DMS 273 (cell line): ENCODE data around the gene ERG.

Source experiments
- DNase-seq: peaks from one replicate; lab custom pipeline; 2025; ENCODE audit not compliant: unreplicated experiment; lab: John Stamatoyannopoulos, UW

Gene ERG

DNA sequence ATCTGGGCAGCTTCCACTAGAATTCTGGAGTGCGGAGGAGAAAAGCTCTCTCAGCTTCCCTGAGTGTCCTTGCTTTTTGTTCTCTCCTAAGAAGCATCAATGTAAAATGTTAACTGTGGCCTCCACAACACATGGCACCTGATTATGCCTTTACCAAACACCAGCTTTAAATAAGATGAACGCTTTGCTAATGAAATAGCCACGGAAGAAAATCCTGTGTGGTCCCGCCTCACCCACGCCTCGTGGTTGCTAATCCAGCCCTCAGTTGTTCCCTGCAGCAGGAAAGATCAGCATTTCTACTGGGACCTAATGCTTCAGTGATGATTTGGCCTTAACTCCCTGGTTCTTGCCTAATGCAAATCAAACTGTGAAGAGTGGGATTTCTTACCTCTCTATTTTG is 1.8 kb upstream of the ERG start:
- DNase-seq, result no peak

DNA sequence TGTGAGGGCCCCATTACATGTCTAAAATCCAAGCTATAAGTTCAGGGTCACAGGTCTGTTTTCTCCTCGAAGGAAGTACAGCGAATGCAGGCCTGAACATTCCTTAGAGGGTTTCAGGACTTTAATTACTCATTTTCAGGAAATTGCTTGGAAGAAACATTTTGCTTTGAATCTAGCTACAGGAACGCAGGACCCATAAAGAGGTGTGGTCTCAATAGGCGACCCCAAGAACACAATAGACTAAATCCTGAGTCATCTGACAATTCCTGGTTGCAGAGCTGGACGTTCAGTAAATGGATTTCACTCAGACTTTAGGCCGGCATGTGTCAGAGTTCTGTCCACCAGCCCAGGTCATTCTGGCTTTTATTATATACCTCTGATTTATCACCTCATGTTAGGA is 1.0 kb upstream of the ERG start:
- DNase-seq, result no peak

DNA sequence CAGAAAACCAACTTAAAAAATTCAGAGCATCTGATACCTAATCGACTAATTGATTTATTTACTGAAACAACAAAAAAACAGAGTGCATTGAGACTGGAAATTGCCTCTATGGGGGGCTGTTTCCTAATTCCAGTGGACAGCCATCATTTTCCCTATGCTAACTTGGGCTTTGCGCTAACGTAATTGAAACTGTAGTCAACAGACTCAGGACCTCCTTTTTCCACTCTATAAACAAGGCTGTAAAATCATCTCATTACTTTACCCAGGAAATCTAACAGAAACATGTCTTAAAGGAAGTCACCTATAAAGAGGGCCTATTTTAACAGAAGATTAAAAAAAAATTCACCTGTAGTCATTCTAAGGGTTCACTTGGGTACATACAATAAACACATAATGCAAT is 2.1 kb downstream of the ERG start:
- no peak for DNase-seq

DNA sequence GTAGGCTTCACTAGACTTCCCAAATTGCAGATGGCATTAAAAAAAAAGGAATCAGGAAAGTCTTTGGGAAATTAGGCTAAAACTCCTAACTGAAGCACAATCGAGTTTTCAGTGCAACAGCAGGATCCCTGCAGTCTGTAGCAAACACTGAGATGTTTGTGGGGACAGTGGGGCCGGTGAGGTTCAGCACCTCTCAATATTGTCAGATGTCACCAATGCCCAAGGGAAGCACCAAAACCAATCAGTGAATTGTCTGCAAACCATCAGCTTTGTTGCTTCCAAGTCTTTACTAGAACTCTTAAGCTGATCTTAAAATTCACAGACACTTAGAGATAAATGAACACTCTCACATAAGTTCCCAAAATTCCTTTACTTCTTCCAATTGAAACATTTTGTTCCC is 2.6 kb downstream of the ERG start:
- DNase-seq, result no peak

DNA sequence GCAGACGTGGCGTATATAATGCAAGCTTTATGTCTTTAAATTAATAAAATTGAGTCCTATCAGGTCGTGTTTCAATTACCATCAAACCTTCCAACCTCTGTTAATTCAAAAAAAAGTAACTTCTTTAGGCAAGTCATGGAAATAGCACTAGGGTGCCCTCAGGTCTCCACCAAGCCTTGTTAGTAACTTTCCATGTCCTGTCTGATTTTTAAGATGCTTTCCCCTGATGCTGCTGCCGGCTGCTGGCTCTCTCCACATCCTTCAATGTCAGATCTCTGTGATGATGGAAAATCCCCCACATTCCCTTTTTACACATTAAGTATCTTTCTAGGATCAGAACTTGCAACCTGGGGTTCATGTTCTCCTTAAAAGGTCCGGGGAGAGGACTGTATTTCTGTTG is 3.0 kb downstream of the ERG start:
- no peak for DNase-seq

DNA sequence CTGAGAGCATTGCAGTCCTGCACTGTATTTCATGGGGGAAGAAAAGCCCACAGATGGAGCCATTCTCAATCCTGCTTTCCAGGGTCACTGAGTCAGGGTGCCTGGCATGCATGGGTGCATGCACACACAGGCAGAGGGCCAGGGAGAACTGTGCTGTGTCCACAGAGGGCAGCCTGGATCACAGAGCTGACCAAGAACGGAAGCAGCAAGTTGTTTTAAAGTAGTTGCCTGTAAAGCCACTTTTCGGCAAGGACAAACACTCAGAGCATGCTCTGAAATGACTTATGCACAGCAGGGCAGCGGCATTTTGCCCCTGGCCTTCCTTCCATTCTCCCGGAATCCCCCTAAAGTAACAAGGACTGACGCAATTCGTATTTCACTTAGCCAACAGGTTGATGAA is 3.6 kb downstream of the ERG start:
- DNase-seq, result no peak

DNA sequence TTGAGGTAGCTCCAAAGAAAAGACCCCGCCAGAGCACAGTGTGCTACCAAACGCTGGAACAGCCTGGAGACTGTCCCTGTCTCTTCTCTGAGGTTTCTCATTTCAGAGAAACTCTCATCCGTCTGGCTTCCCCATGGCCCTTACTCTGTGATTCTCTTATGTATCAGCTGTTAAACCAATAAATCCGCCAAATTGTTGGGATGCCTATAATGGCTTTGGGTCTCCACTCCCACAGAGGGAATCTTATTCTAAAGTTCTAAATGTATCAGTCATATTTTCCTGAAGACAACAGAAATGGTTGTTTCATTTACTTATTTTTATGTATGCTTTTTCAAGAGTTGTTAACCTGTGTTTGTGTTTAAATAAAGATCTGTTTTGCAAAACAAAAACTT is 4.0 kb downstream of the ERG start:
- DNase-seq, result no peak

DNA sequence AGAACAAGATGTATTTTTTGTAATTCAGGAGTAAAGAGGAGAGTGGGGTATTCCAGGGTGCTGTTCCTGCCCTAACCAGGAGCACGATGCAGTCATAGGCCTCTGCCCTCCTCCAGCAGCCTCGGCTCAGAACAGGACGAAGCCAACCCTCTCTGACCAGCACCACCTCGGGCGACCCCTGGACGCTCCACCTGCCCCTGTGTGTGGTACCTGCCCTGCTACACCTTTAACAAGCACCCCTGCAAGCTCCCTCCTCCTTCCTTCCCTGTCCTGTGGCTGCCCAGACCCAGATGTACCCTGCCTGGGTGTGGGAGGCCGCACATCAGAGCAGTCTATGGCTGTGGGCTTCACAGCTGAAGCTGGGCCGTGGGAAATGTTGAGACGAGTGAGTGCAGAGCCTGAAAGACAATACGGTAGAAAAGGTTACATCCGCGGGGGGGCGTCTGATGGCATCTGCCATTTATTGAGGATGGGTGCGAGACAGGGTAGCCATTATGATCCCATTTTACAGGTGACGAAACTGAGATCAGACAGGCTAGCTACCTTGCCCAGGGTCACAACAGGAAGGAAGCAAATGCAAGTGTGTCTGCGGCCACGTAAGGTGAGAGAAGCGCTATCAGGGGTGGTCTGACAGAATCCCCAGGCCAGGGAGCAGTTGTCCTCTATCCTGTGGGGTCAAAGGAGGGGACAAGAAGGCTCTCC is 4.6 kb downstream of the ERG start:
- no peak for DNase-seq

DNA sequence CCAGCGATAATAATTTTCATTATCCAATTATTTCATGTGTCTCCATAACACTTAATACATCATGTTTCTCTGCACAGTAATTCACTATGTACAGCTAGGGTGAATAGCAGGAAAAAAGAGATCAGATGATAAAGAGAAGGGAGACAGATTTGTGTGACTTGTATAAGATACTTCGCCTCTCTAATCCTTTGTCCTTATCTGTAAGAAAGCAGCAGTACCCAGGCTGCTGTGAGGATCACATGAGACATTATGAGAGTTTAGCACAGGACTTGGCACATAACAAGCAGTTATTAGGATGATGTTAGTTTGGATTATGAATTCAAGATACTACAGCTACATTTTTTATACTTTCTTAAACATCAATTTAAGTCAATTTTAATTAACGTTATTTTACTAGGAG is 6.3 kb downstream of the ERG start:
- no peak for DNase-seq

DNA sequence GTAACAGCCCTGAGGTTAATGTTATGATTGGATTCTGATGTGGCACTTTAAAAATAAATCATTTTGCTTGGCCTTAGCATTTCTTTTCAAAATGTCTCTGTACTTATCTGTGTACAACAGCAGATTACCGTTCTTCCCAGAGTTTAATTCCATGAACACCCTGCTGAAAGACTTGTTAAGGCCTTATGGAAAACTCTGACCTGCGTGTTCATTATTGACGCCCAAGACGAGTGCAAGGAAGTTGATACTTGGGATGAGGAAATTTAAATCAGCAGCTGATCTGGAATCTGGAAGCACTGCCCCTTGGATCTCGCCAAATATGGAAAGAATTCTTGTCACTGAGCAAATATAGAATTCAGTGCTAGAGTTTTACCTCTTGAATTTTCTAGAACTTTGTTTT is 6.7 kb downstream of the ERG start:
- DNase-seq, result no peak

DNA sequence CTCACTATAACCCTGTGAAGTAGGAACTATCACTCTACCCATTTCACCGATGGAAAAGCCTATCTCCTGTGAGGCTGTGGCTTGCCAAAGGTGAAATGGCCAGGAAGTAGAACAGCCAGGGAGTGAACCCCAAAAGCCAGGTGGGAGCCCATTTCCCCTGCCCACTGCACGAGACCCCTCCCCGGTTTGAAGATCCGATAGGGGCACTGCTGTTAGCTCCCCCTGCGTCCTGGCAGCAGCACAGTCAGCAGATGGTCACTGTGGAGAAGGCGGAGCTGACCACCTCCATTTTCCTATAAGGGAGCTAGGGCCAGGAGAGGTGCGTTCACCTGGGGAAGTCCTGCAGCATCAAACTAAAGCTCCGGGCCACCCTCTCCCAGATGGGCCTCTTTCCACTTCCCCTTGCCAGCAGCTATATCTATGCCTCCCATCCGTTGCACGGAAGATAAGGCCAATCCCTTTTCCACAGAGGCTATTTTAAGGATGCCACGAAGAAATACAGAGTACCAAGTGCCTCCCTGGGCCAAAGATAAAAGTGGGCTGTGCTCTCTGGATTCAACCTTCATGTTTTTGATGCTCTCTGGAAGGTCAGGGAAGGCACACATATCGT is 7.8 kb downstream of the ERG start:
- DNase-seq, result no peak

DNA sequence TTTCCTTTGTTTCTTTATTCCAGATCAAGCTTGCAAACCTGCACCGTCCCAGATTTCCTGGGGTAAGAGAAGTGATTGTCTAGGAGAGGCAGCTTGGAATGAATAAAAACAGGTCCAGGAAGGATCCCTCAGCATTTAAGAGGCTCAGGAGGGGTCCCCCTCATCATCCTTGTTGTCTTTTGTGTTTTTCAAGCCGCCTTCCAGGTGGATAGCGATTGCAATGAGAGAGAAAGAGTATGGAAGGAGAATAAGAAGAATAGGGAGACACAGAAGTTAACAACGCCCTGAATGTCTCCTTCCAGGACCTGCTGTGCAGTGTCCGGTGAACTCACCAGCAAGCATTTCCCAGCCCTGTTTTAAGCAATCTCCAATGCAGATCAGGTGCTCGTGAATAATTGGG is 8.5 kb downstream of the ERG start:
- no peak for DNase-seq

DNA sequence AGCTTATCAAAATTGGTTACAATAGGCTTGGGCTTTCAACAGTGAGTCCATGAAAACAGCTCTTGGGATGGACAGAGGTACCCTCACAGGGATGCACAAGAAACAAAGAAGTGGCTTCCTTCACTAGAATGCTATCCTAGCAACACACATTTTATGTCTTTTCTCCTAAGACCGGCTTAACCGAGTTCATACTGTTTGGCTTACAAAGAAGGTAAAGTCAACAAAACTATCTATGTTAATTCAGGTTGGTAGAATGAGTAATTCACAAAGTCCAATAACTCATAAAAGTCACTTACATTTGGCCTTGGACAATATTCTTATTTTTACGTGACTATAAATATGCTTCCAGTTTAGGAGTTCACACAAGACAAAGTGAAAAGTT is 9.0 kb downstream of the ERG start:
- DNase-seq, result no peak

DNA sequence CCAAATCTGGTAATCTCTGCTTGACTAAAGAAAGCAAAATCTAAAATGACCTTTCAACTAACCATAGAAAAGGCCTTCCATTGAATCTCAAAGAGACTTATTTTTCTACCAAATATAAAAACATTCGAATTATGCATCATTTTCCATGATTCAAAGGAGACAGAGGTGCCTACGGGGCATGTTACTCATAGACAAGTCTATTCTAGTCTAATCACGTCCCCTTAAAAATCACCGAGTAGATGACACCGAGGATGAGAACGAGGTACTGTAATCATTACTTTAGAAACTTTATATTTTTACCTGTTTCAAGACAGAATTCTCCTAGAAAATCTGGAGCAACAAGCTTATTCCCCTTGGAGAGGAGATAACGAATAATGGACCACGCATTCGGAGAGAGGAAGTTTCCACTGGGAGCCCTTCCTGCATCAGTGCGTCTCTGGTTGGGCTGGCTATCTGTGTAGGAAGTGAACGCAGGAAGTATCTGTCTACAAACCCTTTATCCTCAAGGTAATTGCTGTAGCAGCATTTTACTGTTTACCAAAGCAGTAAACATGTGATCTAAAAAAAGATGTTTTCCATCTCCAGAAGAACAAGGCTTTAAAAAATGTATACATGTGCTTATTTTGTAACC is 9.5 kb downstream of the ERG start:
- no peak for DNase-seq

DNA sequence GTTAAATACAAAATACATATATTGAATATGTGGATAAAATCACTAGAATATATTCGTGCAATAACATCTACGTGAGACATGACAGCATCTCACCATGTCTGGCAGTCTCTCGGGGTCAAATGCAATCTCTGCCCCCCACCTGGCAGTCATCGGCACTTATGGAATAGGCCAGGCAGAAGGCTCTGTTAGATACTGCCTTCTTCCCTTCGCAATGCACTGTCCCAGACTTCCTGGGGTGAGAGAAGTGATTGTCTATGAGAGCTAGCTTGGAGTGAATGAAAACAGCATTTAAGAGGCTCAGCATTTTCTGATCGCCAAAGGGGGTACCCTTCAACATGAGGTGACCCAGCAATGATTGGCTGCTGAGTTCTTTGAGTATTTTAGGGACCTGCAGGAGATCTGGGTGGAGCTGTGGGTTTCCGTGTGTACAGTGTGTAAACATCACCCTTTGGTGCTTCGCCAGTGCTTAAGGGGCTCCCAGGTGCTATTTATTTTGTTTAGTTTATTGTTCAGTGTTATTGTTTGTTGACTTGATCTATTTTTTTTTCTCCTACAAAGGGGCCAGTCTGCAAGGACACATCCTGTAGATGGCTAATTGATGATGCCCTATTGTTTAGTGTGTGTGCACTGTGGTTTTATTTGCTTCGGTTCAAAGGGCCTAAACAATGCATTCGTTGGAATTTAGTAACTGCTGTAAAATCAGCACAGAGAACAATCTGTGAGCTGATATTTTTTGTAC is 10.2 kb downstream of the ERG start:
- no peak for DNase-seq

DNA sequence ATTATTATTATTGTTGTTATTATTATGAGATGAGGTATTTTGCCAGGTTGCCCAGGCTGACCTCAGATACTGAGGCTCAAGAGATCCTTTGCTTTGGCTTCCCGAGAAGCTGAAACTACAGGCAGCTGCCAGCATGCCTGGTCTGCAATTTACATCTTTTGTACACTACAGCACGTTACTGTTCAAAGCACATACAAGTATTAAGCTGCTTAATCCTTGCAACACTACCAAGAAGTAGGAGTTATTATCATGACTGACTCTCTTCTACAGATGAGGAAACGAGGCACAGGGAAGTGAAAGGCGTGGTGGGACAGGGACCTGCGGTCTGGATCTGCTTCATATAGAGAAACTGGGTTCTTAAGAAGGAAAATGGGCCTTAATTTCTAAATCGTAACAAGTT is 11.6 kb downstream of the ERG start:
- DNase-seq, result no peak

DNA sequence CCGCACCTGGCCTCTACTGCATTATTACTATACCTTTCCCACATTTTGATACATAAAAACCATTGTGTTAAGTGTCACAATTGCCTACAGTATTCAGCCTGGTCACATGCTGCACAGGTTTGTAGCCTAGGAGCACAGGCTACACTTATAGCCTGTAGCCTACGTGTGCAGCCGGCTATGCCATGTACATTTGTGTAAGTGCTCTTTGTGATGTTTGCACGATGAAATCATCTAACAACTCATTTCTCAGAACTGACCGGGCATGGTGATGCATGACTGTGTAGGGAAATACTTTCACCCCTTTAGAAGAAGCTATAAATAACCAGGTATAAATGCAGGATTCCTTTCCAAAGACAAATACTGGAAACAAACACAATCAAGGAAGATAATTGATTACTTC is 12.1 kb downstream of the ERG start:
- DNase-seq, result no peak

DNA sequence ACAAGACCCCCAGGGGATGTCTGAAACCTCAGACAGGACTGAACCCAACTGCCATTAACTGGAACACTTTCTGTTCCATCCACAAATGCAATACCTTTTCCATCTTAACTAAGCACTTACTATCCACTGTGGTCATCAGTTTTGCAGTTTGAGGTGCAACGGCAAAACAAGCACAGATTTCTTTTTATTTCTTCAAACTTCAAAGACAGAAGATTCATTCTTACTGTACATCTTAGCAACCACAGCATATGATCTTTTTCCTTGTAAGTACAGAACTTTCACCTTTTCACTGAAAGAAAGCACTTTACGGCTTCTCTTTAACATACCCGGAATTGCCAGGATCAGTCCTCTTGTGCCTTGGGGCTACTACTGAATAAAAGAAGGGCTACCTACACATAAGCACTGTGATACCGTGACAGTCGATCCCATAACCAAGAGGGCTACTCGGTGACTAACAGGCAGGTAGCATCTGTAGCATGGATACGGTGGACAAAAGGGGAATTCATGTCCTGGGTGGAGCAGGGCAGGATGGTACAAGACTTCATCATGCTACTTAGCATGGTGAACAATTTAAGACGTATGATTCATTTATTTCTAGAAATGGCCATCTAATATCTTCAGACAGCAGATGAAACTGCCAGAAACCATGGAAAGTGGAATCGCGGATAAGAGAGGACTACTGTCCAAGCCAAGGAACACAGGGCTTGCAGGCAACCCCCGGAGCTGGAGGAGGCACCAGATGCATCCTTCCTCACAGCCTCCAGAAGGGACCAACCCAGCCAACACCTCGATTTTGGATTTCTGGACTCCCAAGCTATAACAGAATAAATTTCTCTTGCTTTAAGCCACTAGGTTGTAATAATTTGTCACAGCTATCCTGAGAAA is 18.4 kb downstream of the ERG start:
- DNase-seq, result no peak

DNA sequence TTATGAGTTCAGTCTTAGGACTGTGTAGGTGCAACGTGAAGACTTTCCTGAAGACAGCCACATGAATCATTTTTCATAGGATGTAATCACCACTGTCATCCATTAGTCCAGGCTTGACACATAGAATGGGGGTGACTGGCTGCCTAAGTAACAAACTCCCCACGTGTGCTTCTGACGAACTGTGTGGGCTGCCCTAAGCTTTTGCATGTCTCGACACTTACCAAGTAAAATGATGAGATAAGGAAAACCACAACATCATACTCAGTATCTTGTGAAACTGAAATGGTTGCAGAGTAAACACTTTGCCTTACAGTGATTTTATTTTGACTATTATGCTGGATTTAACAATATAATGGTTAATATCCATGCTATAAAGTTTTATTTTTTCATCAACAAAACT is 19.5 kb downstream of the ERG start:
- DNase-seq, result no peak

DNA sequence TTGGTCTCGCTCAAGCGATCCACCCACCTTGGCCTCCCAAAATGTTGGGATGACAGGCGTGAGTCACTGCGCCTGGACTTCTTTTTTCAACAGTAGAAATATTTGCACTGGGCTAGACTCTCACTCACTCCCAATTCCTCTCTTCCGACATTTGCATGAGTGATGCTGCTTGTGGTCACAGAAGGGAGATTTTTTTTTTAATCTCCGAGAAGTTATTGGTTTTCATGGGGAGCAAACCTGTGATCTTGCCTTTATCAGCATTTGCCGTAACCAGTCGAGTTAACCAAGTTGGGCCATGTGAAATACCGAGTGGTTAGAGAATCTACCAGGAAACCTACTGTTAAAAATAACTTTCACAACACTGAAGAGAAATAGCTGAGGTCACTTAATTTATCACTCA is 21.1 kb downstream of the ERG start:
- DNase-seq, result no peak

DNA sequence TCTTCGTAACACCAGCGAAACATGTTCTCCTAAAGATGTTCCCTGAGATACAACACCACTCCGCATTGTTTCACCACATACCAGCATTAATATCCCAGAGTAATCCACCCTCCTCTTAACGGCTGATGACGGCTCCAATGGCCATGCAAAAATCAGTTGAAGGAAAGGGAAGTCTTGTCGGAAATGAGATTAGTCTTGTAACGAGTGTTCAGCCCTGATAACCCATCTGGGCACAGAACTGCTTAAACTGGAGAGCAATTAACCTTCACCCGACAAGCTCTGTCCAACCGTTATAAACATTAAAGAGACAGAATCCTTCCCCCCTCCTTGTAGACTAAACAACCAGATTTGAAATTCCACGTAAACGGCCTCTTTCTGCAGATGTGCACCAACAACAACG is 21.9 kb downstream of the ERG start:
- no peak for DNase-seq
